Ishikawa (cell line): ENCODE data around the gene TRIM68.

Source experiments
- CEBPB ChIP-seq: IDR thresholded peaks from 2 replicates; pipeline ENCODE4 v1.6.1; 2012
- CREB1 ChIP-seq: IDR thresholded peaks from 2 replicates; pipeline ENCODE4 v1.6.1; 2012; ENCODE audit warnings: low read depth
- EGR1 ChIP-seq: IDR thresholded peaks from 2 replicates; pipeline ENCODE4 v1.6.1; 2012
- EP300 ChIP-seq: IDR thresholded peaks from 2 replicates; pipeline ENCODE4 v1.6.1; 2012; ENCODE audit warnings: borderline replicate concordance
- FOXM1 ChIP-seq: IDR thresholded peaks from 2 replicates; pipeline ENCODE4 v1.6.1; 2012; ENCODE audit warnings: low read depth, borderline replicate concordance
- MAX ChIP-seq: IDR thresholded peaks from 2 replicates; pipeline ENCODE4 v1.6.1; 2012
- NFIC ChIP-seq: IDR thresholded peaks from 2 replicates; pipeline ENCODE4 v1.6.1; 2012
- RAD21 ChIP-seq: IDR thresholded peaks from 2 replicates; pipeline ENCODE4 v1.6.1; 2012; ENCODE audit warnings: low read depth
- TAF1 ChIP-seq: IDR thresholded peaks from 2 replicates; pipeline ENCODE4 v1.6.1; 2012; ENCODE audit warnings: low read depth, mild to moderate bottlenecking
- TCF12 ChIP-seq: IDR thresholded peaks from 2 replicates; pipeline ENCODE4 v1.6.1; 2012; ENCODE audit warnings: low read depth
- TEAD4 ChIP-seq: IDR thresholded peaks from 2 replicates; pipeline ENCODE4 v1.6.1; 2012
- USF1 ChIP-seq: IDR thresholded peaks from 2 replicates; pipeline ENCODE4 v1.6.1; 2012
- YY1 ChIP-seq: IDR thresholded peaks from 2 replicates; pipeline ENCODE4 v1.6.1; 2012; ENCODE audit warnings: low read depth
- ZBTB7A ChIP-seq: IDR thresholded peaks from 2 replicates; pipeline ENCODE4 v1.6.1; 2012; ENCODE audit warnings: low read depth
- TF ChIP-seq, protein P1 (sequence below): IDR thresholded peaks from 2 replicates; pipeline ENCODE4 v1.6.1; 2012; ENCODE audit warnings: low read depth, mild to moderate bottlenecking

Gene TRIM68, protein sequence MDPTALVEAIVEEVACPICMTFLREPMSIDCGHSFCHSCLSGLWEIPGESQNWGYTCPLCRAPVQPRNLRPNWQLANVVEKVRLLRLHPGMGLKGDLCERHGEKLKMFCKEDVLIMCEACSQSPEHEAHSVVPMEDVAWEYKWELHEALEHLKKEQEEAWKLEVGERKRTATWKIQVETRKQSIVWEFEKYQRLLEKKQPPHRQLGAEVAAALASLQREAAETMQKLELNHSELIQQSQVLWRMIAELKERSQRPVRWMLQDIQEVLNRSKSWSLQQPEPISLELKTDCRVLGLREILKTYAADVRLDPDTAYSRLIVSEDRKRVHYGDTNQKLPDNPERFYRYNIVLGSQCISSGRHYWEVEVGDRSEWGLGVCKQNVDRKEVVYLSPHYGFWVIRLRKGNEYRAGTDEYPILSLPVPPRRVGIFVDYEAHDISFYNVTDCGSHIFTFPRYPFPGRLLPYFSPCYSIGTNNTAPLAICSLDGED

GRCh38 chr11:4607781-4608666 lies at the start of gene TRIM68:
TSS of gene TRIM68 (minus strand) at chr11:4608231. CDS start at chr11:4605504, 2,727 bp downstream.
- TF ChIP-seq ZBTB7A: no peak
- no peak for TF ChIP-seq NFIC
- no peak for TF ChIP-seq RAD21
- TF ChIP-seq EGR1: no peak
- TF ChIP-seq EP300: no peak
- peak; percentile 50; the same call in 1 of the 2 replicates for TF ChIP-seq TAF1
- no peak for TF ChIP-seq YY1
- peak; percentile 18; the same call in 1 of the 2 replicates for TF ChIP-seq MAX
- no peak for TF ChIP-seq FOXM1

GRCh38 chr11:4654635-4655369 lies 46.8 kb upstream of the TRIM68 start:
- no peak for TF ChIP-seq NFIC
- no peak for TF ChIP-seq MAX
- TF ChIP-seq EGR1: no peak
- no peak for TF ChIP-seq CEBPB

- TF ChIP-seq FOXM1 (no peak), CREB1 (no peak), TEAD4 (no peak), YY1 (no peak), NFIC (no peak), ZBTB7A (no peak), RAD21 (no peak), MAX (no peak), EP300 (no peak), EGR1 (no peak), USF1 (no peak), TAF1 (no peak), TCF12 (no peak)
Measured at GRCh38 chr11:4647766-4648165, 39.7 kb upstream of the TRIM68 start.

GRCh38 chr11:4645974-4646373 lies 37.9 kb upstream of the TRIM68 start:
- TF ChIP-seq, protein P1, sequence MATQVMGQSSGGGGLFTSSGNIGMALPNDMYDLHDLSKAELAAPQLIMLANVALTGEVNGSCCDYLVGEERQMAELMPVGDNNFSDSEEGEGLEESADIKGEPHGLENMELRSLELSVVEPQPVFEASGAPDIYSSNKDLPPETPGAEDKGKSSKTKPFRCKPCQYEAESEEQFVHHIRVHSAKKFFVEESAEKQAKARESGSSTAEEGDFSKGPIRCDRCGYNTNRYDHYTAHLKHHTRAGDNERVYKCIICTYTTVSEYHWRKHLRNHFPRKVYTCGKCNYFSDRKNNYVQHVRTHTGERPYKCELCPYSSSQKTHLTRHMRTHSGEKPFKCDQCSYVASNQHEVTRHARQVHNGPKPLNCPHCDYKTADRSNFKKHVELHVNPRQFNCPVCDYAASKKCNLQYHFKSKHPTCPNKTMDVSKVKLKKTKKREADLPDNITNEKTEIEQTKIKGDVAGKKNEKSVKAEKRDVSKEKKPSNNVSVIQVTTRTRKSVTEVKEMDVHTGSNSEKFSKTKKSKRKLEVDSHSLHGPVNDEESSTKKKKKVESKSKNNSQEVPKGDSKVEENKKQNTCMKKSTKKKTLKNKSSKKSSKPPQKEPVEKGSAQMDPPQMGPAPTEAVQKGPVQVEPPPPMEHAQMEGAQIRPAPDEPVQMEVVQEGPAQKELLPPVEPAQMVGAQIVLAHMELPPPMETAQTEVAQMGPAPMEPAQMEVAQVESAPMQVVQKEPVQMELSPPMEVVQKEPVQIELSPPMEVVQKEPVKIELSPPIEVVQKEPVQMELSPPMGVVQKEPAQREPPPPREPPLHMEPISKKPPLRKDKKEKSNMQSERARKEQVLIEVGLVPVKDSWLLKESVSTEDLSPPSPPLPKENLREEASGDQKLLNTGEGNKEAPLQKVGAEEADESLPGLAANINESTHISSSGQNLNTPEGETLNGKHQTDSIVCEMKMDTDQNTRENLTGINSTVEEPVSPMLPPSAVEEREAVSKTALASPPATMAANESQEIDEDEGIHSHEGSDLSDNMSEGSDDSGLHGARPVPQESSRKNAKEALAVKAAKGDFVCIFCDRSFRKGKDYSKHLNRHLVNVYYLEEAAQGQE: no peak
- no peak for TF ChIP-seq FOXM1
- no peak for TF ChIP-seq ZBTB7A
- no peak for TF ChIP-seq NFIC
- TF ChIP-seq TAF1: no peak
- TF ChIP-seq TEAD4: no peak
- no peak for TF ChIP-seq RAD21
- no peak for TF ChIP-seq MAX
- no peak for TF ChIP-seq EGR1
- no peak for TF ChIP-seq CREB1
- no peak for TF ChIP-seq EP300
- no peak for TF ChIP-seq USF1

GRCh38 chr11:4644233-4644632 lies 36.2 kb upstream of the TRIM68 start:
- TF ChIP-seq, protein P1: no peak
